GM21717 (cell line): Measurements from ENCODE around the gene WDFY4.

Experiments
- ATAC-seq: cut with Tn5 transposase; IDR thresholded peaks from one replicate; pipeline ENCODE4 v1.9.1; 2021; ENCODE audit warnings: mild to moderate bottlenecking, moderate library complexity; ENCODE audit not compliant: unreplicated experiment

WDFY4 gene

GRCh38 chr10:49007129-49007528 is 322.5 kb downstream of the WDFY4 start:
- ATAC-seq: no peak

GRCh38 chr10:49008091-49008490 is 323.4 kb downstream of the WDFY4 start:
- no peak for ATAC-seq

- no peak for ATAC-seq
Observed at GRCh38 chr10:49008505-49009198, 324.0 kb downstream of the WDFY4 start.

- no peak for ATAC-seq
Observed at GRCh38 chr10:49009199-49009979, 324.7 kb downstream of the WDFY4 start.

- no peak for ATAC-seq
Observed at GRCh38 chr10:49010295-49010694, 325.6 kb downstream of the WDFY4 start.

- ATAC-seq: no peak
Observed at GRCh38 chr10:49010865-49011264, 326.2 kb downstream of the WDFY4 start.

GRCh38 chr10:49011756-49012155 is 327.1 kb downstream of the WDFY4 start:
- no peak for ATAC-seq

GRCh38 chr10:49012603-49013002 is 327.9 kb downstream of the WDFY4 start:
- ATAC-seq: no peak

GRCh38 chr10:49015700-49016099 is 331.0 kb downstream of the WDFY4 start:
- no peak for ATAC-seq

- no peak for ATAC-seq
Observed at GRCh38 chr10:49021685-49022084, 337.0 kb downstream of the WDFY4 start.

- ATAC-seq: no peak
Observed at GRCh38 chr10:49023071-49023470, 338.4 kb downstream of the WDFY4 start.

GRCh38 chr10:49023752-49024151 is 339.1 kb downstream of the WDFY4 start:
- no peak for ATAC-seq

- ATAC-seq: no peak
Observed at GRCh38 chr10:49024484-49024883, 339.8 kb downstream of the WDFY4 start.

GRCh38 chr10:49025347-49025983 is 340.8 kb downstream of the WDFY4 start:
- no peak for ATAC-seq

GRCh38 chr10:49028639-49029038 is 344.0 kb downstream of the WDFY4 start:
- no peak for ATAC-seq

GRCh38 chr10:49029666-49030065 is 345.0 kb downstream of the WDFY4 start:
- ATAC-seq: no peak
